ENCODE measurements around the gene NHS.

DNA sequence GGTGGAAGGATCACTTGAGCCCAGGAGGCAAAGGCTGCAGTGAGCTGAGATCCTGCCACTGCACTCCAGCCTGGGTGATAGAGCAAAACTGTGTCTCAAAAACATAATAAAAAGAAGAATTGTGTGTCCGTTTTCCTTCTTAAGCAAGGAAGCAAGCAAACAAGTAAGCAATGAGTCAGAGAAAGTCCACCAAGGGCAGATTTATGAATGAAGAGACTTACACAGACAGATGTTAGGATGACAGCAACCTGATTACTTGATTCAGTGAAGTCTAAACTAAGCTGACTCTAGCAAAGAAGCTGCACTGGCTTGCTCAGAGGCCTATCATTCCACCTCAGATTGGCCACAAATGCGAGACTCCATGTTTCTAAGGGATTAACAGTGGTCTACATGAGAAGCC is 328.2 kb downstream of the NHS start:
- TF ChIP-seq, protein P1, sequence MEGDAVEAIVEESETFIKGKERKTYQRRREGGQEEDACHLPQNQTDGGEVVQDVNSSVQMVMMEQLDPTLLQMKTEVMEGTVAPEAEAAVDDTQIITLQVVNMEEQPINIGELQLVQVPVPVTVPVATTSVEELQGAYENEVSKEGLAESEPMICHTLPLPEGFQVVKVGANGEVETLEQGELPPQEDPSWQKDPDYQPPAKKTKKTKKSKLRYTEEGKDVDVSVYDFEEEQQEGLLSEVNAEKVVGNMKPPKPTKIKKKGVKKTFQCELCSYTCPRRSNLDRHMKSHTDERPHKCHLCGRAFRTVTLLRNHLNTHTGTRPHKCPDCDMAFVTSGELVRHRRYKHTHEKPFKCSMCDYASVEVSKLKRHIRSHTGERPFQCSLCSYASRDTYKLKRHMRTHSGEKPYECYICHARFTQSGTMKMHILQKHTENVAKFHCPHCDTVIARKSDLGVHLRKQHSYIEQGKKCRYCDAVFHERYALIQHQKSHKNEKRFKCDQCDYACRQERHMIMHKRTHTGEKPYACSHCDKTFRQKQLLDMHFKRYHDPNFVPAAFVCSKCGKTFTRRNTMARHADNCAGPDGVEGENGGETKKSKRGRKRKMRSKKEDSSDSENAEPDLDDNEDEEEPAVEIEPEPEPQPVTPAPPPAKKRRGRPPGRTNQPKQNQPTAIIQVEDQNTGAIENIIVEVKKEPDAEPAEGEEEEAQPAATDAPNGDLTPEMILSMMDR (IDR thresholded peaks at IDR 0.05) = no peak
- no peak for TF ChIP-seq POLR2A (IDR thresholded peaks at IDR 0.05)
